Measurements from ENCODE around the gene TRIML1. TPM values are rescaled to one million over a fixed set of nuclear protein-coding genes. Genes with fewer than 3 reads are reported as not detected.

The TRIML1 gene
- total RNA-seq, 1 donor from 2014 or later: not detected

DNA sequence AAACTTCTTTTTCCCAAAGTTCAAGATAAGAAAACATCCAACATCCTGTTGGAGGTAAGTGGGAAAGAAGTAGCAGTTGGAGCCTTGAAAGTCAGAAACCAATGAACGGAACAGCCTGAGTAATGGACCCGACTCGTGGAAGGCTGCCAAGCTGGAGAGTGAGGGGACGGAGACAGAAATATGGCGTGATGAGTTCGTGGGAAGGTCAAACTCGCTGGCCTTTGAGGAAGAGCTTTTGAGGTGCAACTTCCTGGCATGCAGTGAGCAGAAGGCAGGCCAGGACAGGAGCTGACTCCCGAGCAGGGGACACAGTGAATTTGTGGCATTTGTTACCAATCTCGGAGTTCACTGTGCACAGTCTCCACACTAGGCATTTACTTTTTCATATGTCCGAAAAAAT, 1.0 kb upstream of the TRIML1 start:
- Mint-ChIP-seq H3K9me3 (ENCODE audit: unreplicated experiment) (no peaks in the 10 kb centered on the region), H3K27me3 (ENCODE audit: unreplicated experiment) (no peaks in the 10 kb centered on the region), H3K4me1 (ENCODE audit: low read depth, unreplicated experiment) (peaks cover 3% of the 10 kb centered on the region), H3K36me3 (ENCODE audit: unreplicated experiment) (no peaks in the 10 kb centered on the region), H3K4me3 (ENCODE audit: unreplicated experiment) (no peak overlapping the region), H3K27ac (ENCODE audit: unreplicated experiment) (no peak overlapping the region)
- TF ChIP-seq, protein P1, sequence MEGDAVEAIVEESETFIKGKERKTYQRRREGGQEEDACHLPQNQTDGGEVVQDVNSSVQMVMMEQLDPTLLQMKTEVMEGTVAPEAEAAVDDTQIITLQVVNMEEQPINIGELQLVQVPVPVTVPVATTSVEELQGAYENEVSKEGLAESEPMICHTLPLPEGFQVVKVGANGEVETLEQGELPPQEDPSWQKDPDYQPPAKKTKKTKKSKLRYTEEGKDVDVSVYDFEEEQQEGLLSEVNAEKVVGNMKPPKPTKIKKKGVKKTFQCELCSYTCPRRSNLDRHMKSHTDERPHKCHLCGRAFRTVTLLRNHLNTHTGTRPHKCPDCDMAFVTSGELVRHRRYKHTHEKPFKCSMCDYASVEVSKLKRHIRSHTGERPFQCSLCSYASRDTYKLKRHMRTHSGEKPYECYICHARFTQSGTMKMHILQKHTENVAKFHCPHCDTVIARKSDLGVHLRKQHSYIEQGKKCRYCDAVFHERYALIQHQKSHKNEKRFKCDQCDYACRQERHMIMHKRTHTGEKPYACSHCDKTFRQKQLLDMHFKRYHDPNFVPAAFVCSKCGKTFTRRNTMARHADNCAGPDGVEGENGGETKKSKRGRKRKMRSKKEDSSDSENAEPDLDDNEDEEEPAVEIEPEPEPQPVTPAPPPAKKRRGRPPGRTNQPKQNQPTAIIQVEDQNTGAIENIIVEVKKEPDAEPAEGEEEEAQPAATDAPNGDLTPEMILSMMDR (IDR thresholded peaks at IDR 0.05; ENCODE audit: partially characterized antibody, unreplicated experiment): no peak
- no peak for DNase-seq

GRCh38 chr4:188139671-188140070, 430 bp downstream of the TRIML1 start:
- Mint-ChIP-seq H3K27me3 (ENCODE audit: unreplicated experiment) (no peaks in the 10 kb centered on the region), H3K4me1 (ENCODE audit: low read depth, unreplicated experiment) (peaks cover 3% of the 10 kb centered on the region), H3K4me3 (ENCODE audit: unreplicated experiment) (no peak overlapping the region), H3K9me3 (ENCODE audit: unreplicated experiment) (no peaks in the 10 kb centered on the region), H3K36me3 (ENCODE audit: unreplicated experiment) (no peaks in the 10 kb centered on the region), H3K27ac (ENCODE audit: unreplicated experiment) (no peak overlapping the region)
- TF ChIP-seq, protein P1 (IDR thresholded peaks at IDR 0.05; ENCODE audit: partially characterized antibody, unreplicated experiment): no peak
- DNase-seq: no peak

DNA sequence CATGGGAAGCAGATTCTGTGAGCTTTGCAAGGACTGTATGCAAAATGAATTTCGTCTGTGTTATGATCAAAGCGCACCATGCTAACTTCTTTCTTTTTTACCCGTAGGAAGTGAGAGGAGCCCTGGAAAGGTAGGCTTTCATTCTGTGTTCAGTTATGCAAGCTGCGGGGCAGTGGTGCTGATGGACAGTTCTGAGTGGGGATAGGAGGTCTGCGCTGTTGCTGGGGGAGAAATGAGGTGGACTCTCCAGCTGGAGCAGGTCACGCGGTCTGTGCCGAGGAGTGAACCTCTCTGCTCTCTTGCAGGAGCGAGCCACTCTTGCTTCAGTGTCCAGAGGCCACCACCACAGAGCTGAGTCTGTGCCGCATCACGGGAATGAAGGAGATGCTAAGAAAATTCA, 4.5 kb downstream of the TRIML1 start:
- Mint-ChIP-seq H3K4me1 (ENCODE audit: low read depth, unreplicated experiment) (peaks cover 8% of the 10 kb centered on the region), H3K27me3 (ENCODE audit: unreplicated experiment) (no peaks in the 10 kb centered on the region), H3K9me3 (ENCODE audit: unreplicated experiment) (peaks cover 3% of the 10 kb centered on the region), H3K4me3 (ENCODE audit: unreplicated experiment) (no peak overlapping the region), H3K27ac (ENCODE audit: unreplicated experiment) (no peak overlapping the region), H3K36me3 (ENCODE audit: unreplicated experiment) (no peaks in the 10 kb centered on the region)
- DNase-seq: no peak
- TF ChIP-seq, protein P1 (IDR thresholded peaks at IDR 0.05; ENCODE audit: partially characterized antibody, unreplicated experiment): no peak

- Mint-ChIP-seq H3K4me1 (ENCODE audit: low read depth, unreplicated experiment) (peaks cover 6% of the 10 kb centered on the region), H3K27ac (ENCODE audit: unreplicated experiment) (no peak overlapping the region), H3K27me3 (ENCODE audit: unreplicated experiment) (no peaks in the 10 kb centered on the region)
Measured at GRCh38 chr4:188145601-188146000, 6.4 kb downstream of the TRIML1 start.

DNA sequence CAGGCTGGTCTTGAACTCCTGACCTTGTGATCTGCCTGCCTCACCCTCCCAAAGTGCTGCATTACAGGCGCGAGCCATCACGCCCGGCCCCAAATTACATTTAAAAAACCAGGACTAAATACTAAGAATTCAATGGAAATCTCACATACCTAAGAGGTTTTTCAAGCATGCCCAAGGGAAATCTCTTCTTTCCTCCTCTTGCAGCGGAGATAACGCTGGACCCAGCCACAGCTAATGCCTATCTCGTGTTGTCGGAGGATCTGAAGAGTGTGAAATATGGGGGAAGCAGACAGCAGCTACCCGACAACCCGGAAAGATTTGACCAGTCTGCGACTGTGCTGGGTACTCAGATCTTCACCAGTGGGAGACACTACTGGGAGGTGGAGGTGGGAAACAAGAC, 7.4 kb downstream of the TRIML1 start:
- H3K36me3 Mint-ChIP-seq (ENCODE audit: unreplicated experiment): no peaks in the 10 kb centered on the region
- H3K27me3 Mint-ChIP-seq (ENCODE audit: unreplicated experiment): no peaks in the 10 kb centered on the region
- DNase-seq: no peak
- peaks cover 3% of the 10 kb centered on the region for H3K9me3 Mint-ChIP-seq (ENCODE audit: unreplicated experiment)
- TF ChIP-seq, protein P1 (IDR thresholded peaks at IDR 0.05; ENCODE audit: partially characterized antibody, unreplicated experiment): no peak
- peak overlapping the region; percentile 38 for H3K27ac Mint-ChIP-seq (ENCODE audit: unreplicated experiment)
- H3K4me1 Mint-ChIP-seq (ENCODE audit: low read depth, unreplicated experiment): peaks cover 5% of the 10 kb centered on the region
- no peak overlapping the region for H3K4me3 Mint-ChIP-seq (ENCODE audit: unreplicated experiment)

More at GRCh38 chr4:188145601-188146000, 6.4 kb downstream of the TRIML1 start:
- TF ChIP-seq, protein P1 (IDR thresholded peaks at IDR 0.05; ENCODE audit: partially characterized antibody, unreplicated experiment): no peak
- H3K36me3 Mint-ChIP-seq (ENCODE audit: unreplicated experiment): no peaks in the 10 kb centered on the region
- no peak overlapping the region for H3K4me3 Mint-ChIP-seq (ENCODE audit: unreplicated experiment)
- H3K9me3 Mint-ChIP-seq (ENCODE audit: unreplicated experiment): peaks cover 3% of the 10 kb centered on the region
- DNase-seq: no peak
